ENCODE measurements around the gene SYTL3. TPM values are rescaled to one million over a fixed set of nuclear protein-coding genes. Genes with fewer than 3 reads are reported as not detected.

The SYTL3 gene
- total and polyA plus RNA-seq, 2 experiments from 2014 or later = 0.07 TPM; not detected in 1

GRCh38 chr6:158694913-158695312 is 45.1 kb downstream of the SYTL3 start:
- peaks cover 5% of the 10 kb centered on the region for H3K27me3 Mint-ChIP-seq (ENCODE audit: insufficient read depth, low read depth, poor library complexity)
- no peaks in the 10 kb centered on the region; the same call in 2 of the 3 replicates for H3K4me1 Mint-ChIP-seq
- ATAC-seq (no peak), DNase-seq (ENCODE audit: low spot score) (no peak)
- Histone ChIP-seq H3F3A (replicated peaks; ENCODE audit: low read depth) (no peaks in the 10 kb centered on the region), H3K36me3 (ENCODE audit: insufficient read depth) (no peaks in the 10 kb centered on the region), H3K4me3 (no peak overlapping the region), H3K9me2 (ENCODE audit: insufficient read depth) (no peaks in the 10 kb centered on the region), H3K4me1 (ENCODE audit: insufficient read depth) (no peaks in the 10 kb centered on the region), H3K79me2 (replicated peaks; ENCODE audit: insufficient read depth) (no peaks in the 10 kb centered on the region), H2AFZ (0 out of 2 replicates have a peak overlapping the region, but pooled peaks have one; percentile 38), H3K27me3 (ENCODE audit: insufficient read depth) (no peaks in the 10 kb centered on the region), H3K27ac (ENCODE audit: low read depth) (no peak overlapping the region), H3K4me2 (no peak overlapping the region), H4K20me1 (replicated peaks; ENCODE audit: insufficient read depth) (no peaks in the 10 kb centered on the region)
- no peak overlapping the region for H3K27ac Mint-ChIP-seq
- peaks cover 4% of the 10 kb centered on the region; the same call in 2 of the 3 replicates for H3K9me3 Mint-ChIP-seq
- H3K4me3 Mint-ChIP-seq = no peak overlapping the region
- TF ChIP-seq EZH2phosphoT487 (IDR thresholded peaks at IDR 0.05; ENCODE audit: unreplicated experiment) (no peak), CTCF (conservative IDR thresholded peaks at IDR 0.05; ENCODE audit: low read depth in 2 of 2) (no peak), ZNF331 (CRISPR knock-in tag; IDR thresholded peaks at IDR 0.05; ENCODE audit: low read depth) (no peak), ZNF462 (CRISPR knock-in tag; IDR thresholded peaks at IDR 0.05) (no peak), STAT1 (IDR thresholded peaks at IDR 0.05; ENCODE audit: unreplicated experiment) (no peak), ZNF114 (CRISPR knock-in tag; IDR thresholded peaks at IDR 0.05) (no peak), JUNB (IDR thresholded peaks at IDR 0.05; ENCODE audit: unreplicated experiment) (no peak), EZH2 (IDR thresholded peaks at IDR 0.05; ENCODE audit: low read depth, unreplicated experiment) (no peak), ETS1 (IDR thresholded peaks at IDR 0.05) (no peak), POLR2AphosphoS5 (IDR thresholded peaks at IDR 0.05; ENCODE audit: low read depth) (no peak), REST (IDR thresholded peaks at IDR 0.05; ENCODE audit: unreplicated experiment) (no peak), CREB1 (CRISPR knock-in tag; IDR thresholded peaks at IDR 0.05; ENCODE audit: low read depth) (no peak), NANOG (IDR thresholded peaks at IDR 0.05; ENCODE audit: borderline replicate concordance) (no peak)
- H3K36me3 Mint-ChIP-seq (ENCODE audit: low read depth) = no peaks in the 10 kb centered on the region
